ENCODE measurements around the gene SKIC3.

GRCh38 chr5:95554331-95554646 is 488 bp downstream of the SKIC3 start:
- TF ChIP-seq CTCF (IDR thresholded peaks at IDR 0.05; ENCODE audit: low read depth, low read length, poor library complexity, severe bottlenecking) (no peak), EZH2phosphoT487 (IDR thresholded peaks at IDR 0.05; ENCODE audit: borderline replicate concordance, low read length) (no peak)

Measured in DOHH2 (cell line).